IMR-90 (cell line): ENCODE results near the gene CST9. TPM values are rescaled to one million over a fixed set of nuclear protein-coding genes. Genes with fewer than 3 reads are reported as not detected.

Source experiments
- ATAC-seq: fragments of 200-7000 bp; cut with Tn5 transposase; 2 replicates; pipeline ENCODE4 v1.9.1; 2020; ENCODE audit warnings: low read depth, mild to moderate bottlenecking, moderate library complexity
- Bru-seq: library from RNA; stranded (reverse); fragments of 400-500 nt; gene quantifications from one replicate; lab custom pipeline; 2021; lab: Mats Ljungman, UMichigan
- BruChase-seq, 2 experiments: library from RNA; stranded (reverse); fragments of 400-500 nt; gene quantifications; one replicate each; lab custom pipeline; 2021; lab: Mats Ljungman, UMichigan
- BruUV-seq: library from RNA; stranded (reverse); fragments of 400-500 nt; replicated peaks from 2 replicates; lab custom pipeline; 2021; lab: Mats Ljungman, UMichigan
- CTCF ChIA-PET: fragments of 300-600 bp; formaldehyde crosslinking; extraction: SDS; loops from one replicate; lab custom pipeline; 2021; ENCODE audit warnings: antibody characterized with exemption; lab: Yijun Ruan, JAX
- POLR2A ChIA-PET: fragments of 300-600 bp; sonication (Branson Sonifier 250); formaldehyde crosslinking; loops from one replicate; lab custom pipeline; 2022; ENCODE audit warnings: antibody characterized with exemption; ENCODE audit not compliant: unreplicated experiment; lab: Charles Lee
- DNase-seq: peaks from one replicate; pipeline ENCODE4 v3.0.0; 2013
- H2AFZ ChIP-seq: replicated peaks from 2 replicates; pipeline ENCODE3; 2013; ENCODE audit warnings: low read length, mild to moderate bottlenecking; ENCODE audit not compliant: poor library complexity
- H2AK5ac ChIP-seq: 2 replicates; pipeline ENCODE4 v1.6.1; 2013; ENCODE audit warnings: low read depth, low read length, inconsistent platforms
- H2AK9ac ChIP-seq: replicated peaks from 2 replicates; pipeline ENCODE3; 2013; ENCODE audit warnings: mild to moderate bottlenecking, low read depth, low read length, moderate library complexity; ENCODE audit not compliant: poor library complexity
- H2BK120ac ChIP-seq: 2 replicates; pipeline ENCODE4 v1.6.1; 2013; ENCODE audit warnings: low read depth, low read length, inconsistent platforms
- H2BK15ac ChIP-seq: 3 replicates; pipeline ENCODE4 v1.6.1; 2013; ENCODE audit warnings: low read depth, low read length, inconsistent platforms
- H2BK20ac ChIP-seq: 2 replicates; pipeline ENCODE4 v1.6.1; 2013; ENCODE audit warnings: low read depth, mild to moderate bottlenecking, inconsistent platforms, low read length, moderate library complexity
- H2BK5ac ChIP-seq: 2 replicates; pipeline ENCODE4 v1.6.1; 2013; ENCODE audit warnings: mild to moderate bottlenecking, low read depth, low read length, inconsistent platforms; ENCODE audit not compliant: poor library complexity, severe bottlenecking
- H3K14ac ChIP-seq: replicated peaks from 2 replicates; pipeline ENCODE4 v1.6.1; 2013; ENCODE audit warnings: low read depth, low read length, inconsistent platforms
- H3K18ac ChIP-seq: 2 replicates; pipeline ENCODE4 v1.6.1; 2013; ENCODE audit warnings: low read depth, low read length, control low read depth
- H3K23ac ChIP-seq: 2 replicates; pipeline ENCODE4 v1.6.1; 2013; ENCODE audit warnings: low read depth, low read length, inconsistent platforms
- H3K27ac ChIP-seq: 2 replicates; pipeline ENCODE4 v1.5.1; 2013; ENCODE audit warnings: mild to moderate bottlenecking, control low read depth, low read length; ENCODE audit not compliant: insufficient read depth
- H3K27me3 ChIP-seq: 2 replicates; pipeline ENCODE4 v1.6.1; 2013; ENCODE audit warnings: low read length; ENCODE audit not compliant: control insufficient read depth, insufficient read depth
- H3K36me3 ChIP-seq: 2 replicates; pipeline ENCODE4 v1.6.1; 2013; ENCODE audit warnings: low read length, mixed read lengths; ENCODE audit not compliant: control insufficient read depth, insufficient read depth
- H3K4ac ChIP-seq: 2 replicates; pipeline ENCODE4 v1.6.1; 2013; ENCODE audit warnings: low read depth, low read length, inconsistent platforms
- H3K4me1 ChIP-seq: 2 replicates; pipeline ENCODE4 v1.6.1; 2013; ENCODE audit warnings: low read length, mixed read lengths; ENCODE audit not compliant: control insufficient read depth, insufficient read depth
- H3K4me2 ChIP-seq: 2 replicates; pipeline ENCODE4 v1.6.1; 2013; ENCODE audit warnings: low read depth, mild to moderate bottlenecking, control low read depth, low read length, moderate library complexity
- H3K4me3 ChIP-seq: 2 replicates; pipeline ENCODE4 v1.5.1; 2013; ENCODE audit warnings: low read depth, mild to moderate bottlenecking, control low read depth, low read length, moderate library complexity; ENCODE audit not compliant: insufficient read depth
- H3K56ac ChIP-seq: 2 replicates; pipeline ENCODE4 v1.6.1; 2013; ENCODE audit warnings: low read length, inconsistent platforms; ENCODE audit not compliant: insufficient read depth; ENCODE audit errors: extremely low read depth
- H3K79me1 ChIP-seq, 2 experiments: 2 replicates each; pipeline ENCODE4 v1.6.1; 2013; ENCODE audit warnings: low read length in 2 of 2, inconsistent platforms in 1 of 2, low read depth in 1 of 2
- H3K9ac ChIP-seq: 2 replicates; pipeline ENCODE4 v1.6.1; 2013; ENCODE audit warnings: low read depth, low read length, control low read depth
- H3K9me1 ChIP-seq: 2 replicates; pipeline ENCODE4 v1.6.1; 2013; ENCODE audit warnings: low read length, inconsistent platforms; ENCODE audit not compliant: insufficient read depth
- H3K9me3 ChIP-seq: 2 replicates; pipeline ENCODE4 v1.6.1; 2013; ENCODE audit warnings: low read length; ENCODE audit not compliant: control insufficient read depth, insufficient read depth
- H4K20me1 ChIP-seq: 2 replicates; pipeline ENCODE4 v1.6.1; 2013; ENCODE audit warnings: low read length, inconsistent platforms; ENCODE audit not compliant: insufficient read depth
- H4K5ac ChIP-seq: 2 replicates; pipeline ENCODE4 v1.6.1; 2013; ENCODE audit warnings: mild to moderate bottlenecking, low read depth, low read length, control low read depth
- H4K8ac ChIP-seq, 2 experiments: 2 replicates each; pipeline ENCODE4 v1.6.1; 2013; ENCODE audit warnings: low read depth in 2 of 2, low read length in 2 of 2, control low read depth in 1 of 2, inconsistent platforms in 1 of 2
- H4K91ac ChIP-seq: 2 replicates; pipeline ENCODE4 v1.6.1; 2013; ENCODE audit warnings: low read depth, low read length, inconsistent platforms; ENCODE audit not compliant: insufficient read depth
- BHLHE40 ChIP-seq: fragments of 150-350 bp; IDR thresholded peaks from 2 replicates; pipeline ENCODE4 v1.6.1; 2016; ENCODE audit warnings: mild to moderate bottlenecking, low read depth, low read length
- CEBPB ChIP-seq: IDR thresholded peaks from 2 replicates; pipeline ENCODE4 v1.6.1; 2012; ENCODE audit warnings: low read depth, low read length, improper control_type of control experiment
- CHD1 ChIP-seq: IDR thresholded peaks from 2 replicates; pipeline ENCODE4 v1.6.1; 2012; ENCODE audit warnings: low read depth, low read length, improper control_type of control experiment
- CTCF ChIP-seq: conservative IDR thresholded peaks from 2 replicates; pipeline ENCODE4 v1.5.1; 2012; ENCODE audit warnings: mild to moderate bottlenecking, low read depth, low read length, improper control_type of control experiment
- FOS ChIP-seq: fragments of 150-350 bp; IDR thresholded peaks from 2 replicates; pipeline ENCODE4 v1.6.1; 2016; ENCODE audit warnings: low read depth, low read length
- MAFK ChIP-seq: IDR thresholded peaks from 2 replicates; pipeline ENCODE4 v1.6.1; 2012; ENCODE audit warnings: low read depth, low read length, improper control_type of control experiment
- MAZ ChIP-seq: IDR thresholded peaks from 2 replicates; pipeline ENCODE4 v1.6.1; 2012; ENCODE audit warnings: low read depth, mild to moderate bottlenecking, low read length, improper control_type of control experiment, moderate library complexity, borderline replicate concordance
- MXI1 ChIP-seq: IDR thresholded peaks from 2 replicates; pipeline ENCODE4 v1.6.1; 2012; ENCODE audit warnings: low read depth, mild to moderate bottlenecking, low read length, moderate library complexity, borderline replicate concordance
- POLR2A ChIP-seq: IDR thresholded peaks from 2 replicates; pipeline ENCODE4 v1.6.1; 2012; ENCODE audit warnings: mild to moderate bottlenecking, low read depth, low read length
- RAD21 ChIP-seq: IDR thresholded peaks from 2 replicates; pipeline ENCODE4 v1.6.1; 2012; ENCODE audit warnings: low read length, improper control_type of control experiment
- RCOR1 ChIP-seq: IDR thresholded peaks from 2 replicates; pipeline ENCODE4 v1.6.1; 2012; ENCODE audit warnings: mild to moderate bottlenecking, low read length, improper control_type of control experiment; ENCODE audit not compliant: insufficient replicate concordance
- RFX5 ChIP-seq: IDR thresholded peaks from 2 replicates; pipeline ENCODE4 v1.8.0; 2012; ENCODE audit warnings: low read depth, mild to moderate bottlenecking, low read length, moderate library complexity
- SMC3 ChIP-seq: fragments of 150-350 bp; IDR thresholded peaks from 2 replicates; pipeline ENCODE4 v1.6.1; 2016; ENCODE audit warnings: low read depth, mild to moderate bottlenecking, antibody characterized with exemption, low read length, moderate library complexity
- WGBS, 2 experiments: methylation state at CpG; one replicate each; pipeline versions ENCODE4 v1.1.5 to v1.1.7; 2013; ENCODE audit warnings: missing lambda C conversion rate in 2 of 2; ENCODE audit not compliant: insufficient read length in 1 of 2; ENCODE audit errors: extremely low coverage in 2 of 2; 5-methylcytosine and 5-hydroxymethylcytosine counted together
- dilution Hi-C: fragments of 300-500 bp; cut with HindIII; formaldehyde crosslinking; loops from one replicate; pipeline ENCODE4 v1.14.3; 2018; ENCODE audit warnings: low sequenced_read_pairs; ENCODE audit not compliant: unreplicated experiment
- in situ Hi-C: fragments of 300-500 bp; cut with MboI; formaldehyde crosslinking; loops from 3 replicates; pipeline ENCODE4 v1.14.3; 2019; ENCODE audit warnings: low sequenced_read_pairs, inconsistent platforms, mixed read lengths
- intact Hi-C: fragments of 100-400 bp; cut with micrococcal nuclease; formaldehyde crosslinking; loops from 2 replicates; pipeline ENCODE4 v1.10.0; 2022
- long read RNA-seq: library from polyadenylated mRNA; unstranded; transcript quantifications from one replicate; pipeline ENCODE4 v2.0.0, GENCODE V29; 2021; ENCODE audit not compliant: unreplicated experiment
- polyA plus RNA-seq, 3 experiments: library from polyadenylated mRNA; depleted of rRNA; stranded (reverse); fragments of >200 nt; gene quantifications; 2 replicates each; pipeline ENCODE4 v1.2.3, GENCODE V29; 2012; ENCODE audit warnings: low replicate concordance in 1 of 3
- total RNA-seq: library from RNA; depleted of rRNA; stranded (reverse); fragments of >200 nt; gene quantifications from 2 replicates; pipeline ENCODE4 v1.2.3, GENCODE V29; 2012; rRNA removed
- TF ChIP-seq, protein P1 (sequence below): fragments of 150-350 bp; IDR thresholded peaks from 2 replicates; pipeline ENCODE4 v1.6.1; 2016; ENCODE audit warnings: low read depth, mild to moderate bottlenecking, low read length, moderate library complexity, borderline replicate concordance

CST9 gene, protein sequence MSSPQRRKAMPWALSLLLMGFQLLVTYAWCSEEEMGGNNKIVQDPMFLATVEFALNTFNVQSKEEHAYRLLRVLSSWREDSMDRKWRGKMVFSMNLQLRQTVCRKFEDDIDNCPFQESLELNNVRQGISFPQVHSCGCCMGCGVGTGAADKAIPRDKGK
- not detected in 2 replicates for total RNA-seq
- polyA plus RNA-seq (2012; rRNA removed), result not detected in 2 replicates
- not detected in 2 replicates for polyA plus RNA-seq (2012; cell fraction: cytosol; rRNA removed)
- not detected in 2 replicates for polyA plus RNA-seq (2012; cell fraction: nucleus; rRNA removed; ENCODE audit: low replicate concordance)
- not detected for Bru-seq, nascent RNA
- not detected for BruChase-seq, experiment 1, labeled RNA remaining after a 6-hour chase
- BruChase-seq, experiment 2, labeled RNA remaining after a 2-hour chase, result percentile 16 among the genes with signal in this experiment
- long read RNA-seq, result 0 reads

DNA sequence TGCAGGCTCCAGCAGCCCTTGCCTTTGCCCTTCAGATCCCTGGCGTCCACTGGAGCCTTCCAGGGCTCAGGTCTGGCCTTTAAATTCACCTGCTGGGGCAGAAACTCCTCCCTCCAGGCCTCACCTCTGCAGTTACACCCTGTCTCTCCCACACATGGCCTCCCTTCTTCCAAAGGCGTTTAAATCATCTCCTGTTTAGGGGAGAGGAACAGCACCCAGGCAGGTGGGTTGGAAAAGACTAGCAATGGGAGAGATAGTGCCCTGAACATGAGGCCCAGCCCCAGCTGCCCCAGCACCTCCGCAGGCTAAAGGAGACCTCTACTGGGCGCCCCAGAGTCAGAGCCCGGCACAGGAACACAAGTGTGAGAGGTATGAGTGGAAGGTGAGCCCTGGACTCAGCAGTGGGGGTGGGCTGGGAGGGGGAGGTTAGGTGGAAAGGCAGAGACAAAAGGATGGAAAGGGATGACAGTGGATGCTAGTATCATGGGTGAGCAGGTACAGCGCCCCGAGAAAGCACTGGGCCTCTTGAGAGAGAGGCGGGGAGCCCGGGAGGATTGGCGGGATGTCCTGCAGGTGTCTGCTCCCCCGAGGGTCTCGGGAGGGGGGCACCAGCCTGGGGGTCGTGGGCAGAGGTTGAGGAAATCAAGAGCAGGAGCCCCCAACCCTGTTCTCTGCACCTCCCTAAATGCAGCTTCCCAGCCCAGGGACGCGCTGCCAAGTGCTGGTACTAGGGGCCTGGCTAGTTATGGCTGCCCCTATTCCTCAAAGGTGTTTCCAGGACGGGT, at the start of gene CST9:
Gene CST9 (minus strand): TSS at position 51 of the 785 bp plus-strand sequence. CDS start 53 bp downstream, outside the sequence.
- Histone ChIP-seq H3K4me1 (no peaks in the 10 kb centered on the region), H3K9me3 (no peaks in the 10 kb centered on the region), H2AK5ac (no peak within 1 kb of the TSS), H2BK5ac (no peak within 1 kb of the TSS), H3K79me1 (no peaks in the 10 kb centered on the region), H3K56ac (no peak within 1 kb of the TSS), H3K9ac (no peak within 1 kb of the TSS), H3K27ac (no peak within 1 kb of the TSS), H2BK120ac (no peak within 1 kb of the TSS), H4K5ac (no peak within 1 kb of the TSS), H2AFZ (peak within 1 kb of the TSS; percentile 54), H2AK9ac (no peak within 1 kb of the TSS), H3K27me3 (peaks cover 29% of the 10 kb centered on the region), H3K23ac (no peak within 1 kb of the TSS), H3K9me1 (no peaks in the 10 kb centered on the region; the same call in 1 of the 2 replicates), H2BK20ac (no peak within 1 kb of the TSS), H3K4me2 (no peak within 1 kb of the TSS), H3K14ac (no peak within 1 kb of the TSS), H3K4me3 (no peak within 1 kb of the TSS), H3K36me3 (no peaks in the 10 kb centered on the region), H3K4ac (no peak within 1 kb of the TSS), H4K8ac (no peak within 1 kb of the TSS), H4K20me1 (no peaks in the 10 kb centered on the region), H4K91ac (no peak within 1 kb of the TSS), H3K18ac (no peak within 1 kb of the TSS), H2BK15ac (no peak within 1 kb of the TSS)
- ChIA-PET POLR2A (no interaction called here), CTCF (interaction anchor here (1.5 kb wide), 1 partner anchor 165 kb away, joined by 5 read pairs; no protein-coding TSS in a partner anchor)
- dilution Hi-C loops (no loop called here), in situ Hi-C loops (loop anchor here (10.0 kb wide), 1 partner anchor 161 kb away; no protein-coding TSS in a partner anchor), intact Hi-C loops (loop anchor here (1.0 to 10.0 kb wide), 3 partner anchors 165 to 911 kb away; no protein-coding TSS in a partner anchor)
- no CpG with 5 or more reads among the region's 16 CpGs for WGBS, 2 experiments
- ATAC-seq, result no peak; the same call in 1 of the 2 replicates
- BruUV-seq, result no TSS peak
- DNase-seq, result no peak
- TF ChIP-seq MAFK (no peak), CHD1 (no peak), FOS (no peak), CTCF (no peak), BHLHE40 (no peak), RCOR1 (no peak), SMC3 (no peak), RFX5 (no peak), MXI1 (no peak), MAZ (no peak), POLR2A (no peak), RAD21 (no peak), CEBPB (no peak)
- TF ChIP-seq, protein P1, sequence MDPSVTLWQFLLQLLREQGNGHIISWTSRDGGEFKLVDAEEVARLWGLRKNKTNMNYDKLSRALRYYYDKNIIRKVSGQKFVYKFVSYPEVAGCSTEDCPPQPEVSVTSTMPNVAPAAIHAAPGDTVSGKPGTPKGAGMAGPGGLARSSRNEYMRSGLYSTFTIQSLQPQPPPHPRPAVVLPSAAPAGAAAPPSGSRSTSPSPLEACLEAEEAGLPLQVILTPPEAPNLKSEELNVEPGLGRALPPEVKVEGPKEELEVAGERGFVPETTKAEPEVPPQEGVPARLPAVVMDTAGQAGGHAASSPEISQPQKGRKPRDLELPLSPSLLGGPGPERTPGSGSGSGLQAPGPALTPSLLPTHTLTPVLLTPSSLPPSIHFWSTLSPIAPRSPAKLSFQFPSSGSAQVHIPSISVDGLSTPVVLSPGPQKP, result no peak
